GM12873 (cell line): ENCODE results near the gene KRTAP4-3.
"Not testable (repeated sequence)": the region's sequence is repeated elsewhere in the genome, so short reads cannot be mapped to it uniquely, and the experiment has no call there.

Experiments used
- TF ChIP-seq, protein P1 (sequence below): IDR thresholded peaks from 2 replicates; pipeline ENCODE4 v1.5.1; 2012; ENCODE audit warnings: low read depth, mild to moderate bottlenecking, moderate library complexity, low read length, control low read depth; ENCODE audit not compliant: insufficient read depth; ENCODE audit errors: missing control alignments

KRTAP4-3 gene

DNA sequence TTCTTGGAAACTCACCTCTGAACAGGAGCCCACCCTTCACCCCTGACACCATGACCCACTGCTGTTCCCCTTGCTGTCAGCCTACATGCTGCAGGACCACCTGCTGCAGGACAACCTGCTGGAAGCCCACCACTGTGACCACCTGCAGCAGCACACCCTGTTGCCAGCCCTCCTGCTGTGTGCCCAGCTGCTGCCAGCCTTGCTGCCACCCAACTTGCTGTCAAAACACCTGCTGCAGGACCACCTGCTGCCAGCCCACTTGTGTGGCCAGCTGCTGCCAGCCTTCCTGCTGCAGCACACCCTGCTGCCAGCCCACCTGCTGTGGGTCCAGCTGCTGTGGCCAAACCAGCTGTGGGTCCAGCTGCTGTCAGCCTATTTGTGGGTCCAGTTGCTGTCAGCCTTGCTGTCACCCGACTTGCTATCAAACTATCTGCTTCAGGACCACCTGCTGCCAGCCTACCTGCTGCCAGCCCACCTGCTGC is 21.9 kb upstream of the KRTAP4-3 start, which contains the start of gene KRTAP9-1:
KRTAP9-1 (plus strand) TSS at position 51 of the 482 bp plus-strand sequence; CDS start at position 51, 0 bp downstream.
- TF ChIP-seq, protein P1, sequence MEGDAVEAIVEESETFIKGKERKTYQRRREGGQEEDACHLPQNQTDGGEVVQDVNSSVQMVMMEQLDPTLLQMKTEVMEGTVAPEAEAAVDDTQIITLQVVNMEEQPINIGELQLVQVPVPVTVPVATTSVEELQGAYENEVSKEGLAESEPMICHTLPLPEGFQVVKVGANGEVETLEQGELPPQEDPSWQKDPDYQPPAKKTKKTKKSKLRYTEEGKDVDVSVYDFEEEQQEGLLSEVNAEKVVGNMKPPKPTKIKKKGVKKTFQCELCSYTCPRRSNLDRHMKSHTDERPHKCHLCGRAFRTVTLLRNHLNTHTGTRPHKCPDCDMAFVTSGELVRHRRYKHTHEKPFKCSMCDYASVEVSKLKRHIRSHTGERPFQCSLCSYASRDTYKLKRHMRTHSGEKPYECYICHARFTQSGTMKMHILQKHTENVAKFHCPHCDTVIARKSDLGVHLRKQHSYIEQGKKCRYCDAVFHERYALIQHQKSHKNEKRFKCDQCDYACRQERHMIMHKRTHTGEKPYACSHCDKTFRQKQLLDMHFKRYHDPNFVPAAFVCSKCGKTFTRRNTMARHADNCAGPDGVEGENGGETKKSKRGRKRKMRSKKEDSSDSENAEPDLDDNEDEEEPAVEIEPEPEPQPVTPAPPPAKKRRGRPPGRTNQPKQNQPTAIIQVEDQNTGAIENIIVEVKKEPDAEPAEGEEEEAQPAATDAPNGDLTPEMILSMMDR: not testable (repeated sequence)

DNA sequence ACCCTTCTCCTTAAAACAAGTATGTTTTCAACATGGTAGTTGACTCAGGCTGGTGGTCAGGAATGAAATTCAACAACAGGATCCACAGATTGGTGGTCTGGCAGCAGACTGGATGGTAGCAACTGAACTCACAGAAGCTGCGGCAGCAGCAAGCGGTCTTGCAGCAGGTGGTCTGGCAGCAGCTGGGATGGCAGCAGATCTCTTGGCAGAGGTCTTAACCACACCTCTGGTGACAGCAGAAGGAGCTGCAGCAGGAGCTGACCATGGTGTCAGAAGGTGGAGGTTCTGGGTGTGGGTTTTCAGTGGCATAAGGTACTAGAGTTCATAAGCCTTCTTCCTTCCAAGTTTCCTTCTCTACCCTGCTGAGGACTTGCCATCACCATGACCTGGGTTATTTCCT is 18.9 kb upstream of the KRTAP4-3 start:
- TF ChIP-seq, protein P1: no peak

DNA sequence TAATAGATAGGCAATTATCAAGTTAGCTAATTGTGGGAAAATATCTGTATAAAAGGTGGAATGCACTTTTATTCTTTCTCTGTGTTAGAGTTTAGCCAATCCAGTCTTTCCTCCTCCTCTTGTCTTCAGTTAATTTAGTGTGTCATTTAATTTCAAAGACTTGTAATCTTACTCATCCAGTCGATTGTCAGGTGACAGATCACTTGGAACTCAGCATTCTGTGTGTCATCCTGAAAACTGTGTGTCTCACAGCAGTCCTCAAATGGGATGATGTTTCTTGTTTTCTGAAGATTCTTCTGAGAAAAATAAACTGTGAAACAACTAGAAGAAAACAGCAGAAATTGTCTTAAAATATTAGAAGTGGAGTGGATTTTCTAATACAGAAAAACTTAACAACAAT is 17.0 kb upstream of the KRTAP4-3 start:
- TF ChIP-seq, protein P1: no peak

DNA sequence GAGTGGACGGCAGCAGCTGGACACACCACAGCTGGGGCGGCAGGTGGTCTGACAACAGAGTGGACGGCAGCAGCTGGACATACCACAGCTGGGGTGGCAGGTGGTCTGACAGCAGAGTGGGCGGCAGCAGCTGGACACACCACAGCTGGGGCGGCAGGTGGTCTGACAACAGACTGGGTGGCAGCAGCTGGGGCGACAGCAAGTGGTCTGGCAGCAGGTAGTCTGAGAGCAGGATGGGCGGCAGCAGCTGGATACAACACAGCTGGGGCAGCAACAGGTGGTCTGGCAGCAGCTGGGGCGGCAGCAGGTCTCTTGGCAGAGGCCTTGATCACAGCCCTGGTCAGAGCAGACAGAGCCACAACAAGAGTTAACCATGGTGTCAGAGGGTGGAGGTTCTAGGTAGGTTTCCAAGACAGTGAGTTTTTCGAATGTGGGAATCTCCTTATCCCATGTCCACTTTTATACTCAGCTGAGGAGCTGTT is 16.5 kb upstream of the KRTAP4-3 start, which contains the start of gene KRTAP4-1:
KRTAP4-1 (minus strand) TSS at position 432 of the 482 bp plus-strand sequence; CDS start at position 375, 57 bp downstream.
- TF ChIP-seq, protein P1: no peak

DNA sequence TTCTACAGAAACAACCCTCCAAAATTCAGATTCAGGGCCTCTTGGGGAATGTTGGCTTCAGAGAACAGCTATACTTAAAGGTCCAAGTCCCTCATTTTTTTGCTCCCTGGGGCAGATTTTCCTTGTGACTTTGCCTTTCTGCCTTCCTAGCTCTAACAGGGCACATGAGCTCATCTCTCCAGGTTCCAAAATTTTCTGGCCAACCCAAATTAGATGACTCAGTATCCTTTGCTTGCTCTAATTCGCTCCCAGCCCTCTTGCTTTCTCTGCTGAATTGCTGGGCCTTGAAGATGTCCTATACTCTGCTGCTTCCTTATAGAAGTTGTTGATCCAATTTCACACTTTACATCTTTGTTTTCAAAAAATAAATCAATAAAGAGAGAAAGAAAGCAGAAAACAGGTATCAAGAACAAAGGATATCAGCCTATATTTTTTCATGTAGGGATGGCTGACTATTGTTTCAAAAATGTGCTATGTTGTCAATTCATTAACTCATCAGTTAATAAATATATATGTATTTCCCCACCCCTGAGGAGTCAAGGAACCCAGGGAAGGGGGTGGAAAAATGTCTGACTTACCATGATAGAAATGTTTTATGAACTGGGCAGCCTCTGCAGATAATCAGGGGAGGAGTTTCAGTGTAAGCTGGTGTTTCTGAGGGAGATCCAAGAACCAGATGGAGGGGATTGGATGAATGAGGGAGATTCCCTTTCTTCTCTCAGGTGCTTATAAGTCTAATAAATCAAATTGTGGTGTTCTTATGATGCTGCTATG is 11.0 kb upstream of the KRTAP4-3 start:
- TF ChIP-seq, protein P1: no peak

DNA sequence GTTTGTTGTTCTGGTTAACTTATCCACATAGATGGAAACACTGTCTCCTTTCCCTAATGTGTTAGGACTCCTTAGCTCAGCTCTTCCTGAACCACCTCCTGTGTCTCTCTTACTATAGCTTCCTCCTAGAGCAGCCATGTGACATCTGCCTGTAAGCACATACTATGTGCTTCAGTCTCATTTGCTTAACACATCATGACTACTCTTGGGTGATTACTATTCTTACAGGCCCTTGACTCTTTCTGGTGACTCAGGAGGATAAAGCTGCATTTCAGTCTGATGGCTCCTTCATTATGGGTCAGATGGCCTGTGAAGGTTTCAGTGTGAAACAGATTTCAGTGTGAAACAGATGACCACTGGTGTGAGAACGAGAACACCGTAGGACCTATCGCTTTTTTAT is 10.3 kb upstream of the KRTAP4-3 start:
- TF ChIP-seq, protein P1: no peak

DNA sequence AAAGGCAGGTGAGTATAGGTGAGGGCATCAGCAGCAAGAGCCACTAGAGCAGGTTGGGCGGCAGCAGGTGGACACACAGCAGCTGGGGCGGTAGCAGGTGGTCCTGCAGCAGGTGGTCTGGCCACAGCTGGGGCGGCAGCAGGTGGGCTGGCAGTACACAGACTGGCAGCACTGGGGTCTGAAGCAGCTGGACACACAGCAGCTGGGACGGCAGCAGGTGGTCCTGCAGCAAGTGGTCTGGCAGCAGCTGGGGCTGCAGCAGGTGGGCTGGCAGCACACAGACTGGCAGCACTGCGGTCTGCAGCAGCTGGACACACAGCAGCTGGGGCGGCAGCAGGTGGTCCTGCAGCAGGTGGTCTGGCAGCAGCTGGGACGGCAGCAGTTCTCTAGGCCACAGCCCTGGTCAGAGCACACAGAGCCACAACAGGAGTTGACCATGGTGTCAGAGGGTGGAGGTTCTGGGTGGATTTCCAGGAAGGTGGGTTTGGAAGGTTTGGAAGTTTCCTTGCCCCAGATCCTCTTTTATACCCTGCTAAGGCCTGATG is 9.8 kb upstream of the KRTAP4-3 start, which contains the start of gene KRTAP4-2:
KRTAP4-2 (minus strand) TSS at position 495 of the 545 bp plus-strand sequence; CDS start at position 438, 57 bp downstream.
- TF ChIP-seq, protein P1: no peak
